ENCODE data around the gene PDE4B.

DNA sequence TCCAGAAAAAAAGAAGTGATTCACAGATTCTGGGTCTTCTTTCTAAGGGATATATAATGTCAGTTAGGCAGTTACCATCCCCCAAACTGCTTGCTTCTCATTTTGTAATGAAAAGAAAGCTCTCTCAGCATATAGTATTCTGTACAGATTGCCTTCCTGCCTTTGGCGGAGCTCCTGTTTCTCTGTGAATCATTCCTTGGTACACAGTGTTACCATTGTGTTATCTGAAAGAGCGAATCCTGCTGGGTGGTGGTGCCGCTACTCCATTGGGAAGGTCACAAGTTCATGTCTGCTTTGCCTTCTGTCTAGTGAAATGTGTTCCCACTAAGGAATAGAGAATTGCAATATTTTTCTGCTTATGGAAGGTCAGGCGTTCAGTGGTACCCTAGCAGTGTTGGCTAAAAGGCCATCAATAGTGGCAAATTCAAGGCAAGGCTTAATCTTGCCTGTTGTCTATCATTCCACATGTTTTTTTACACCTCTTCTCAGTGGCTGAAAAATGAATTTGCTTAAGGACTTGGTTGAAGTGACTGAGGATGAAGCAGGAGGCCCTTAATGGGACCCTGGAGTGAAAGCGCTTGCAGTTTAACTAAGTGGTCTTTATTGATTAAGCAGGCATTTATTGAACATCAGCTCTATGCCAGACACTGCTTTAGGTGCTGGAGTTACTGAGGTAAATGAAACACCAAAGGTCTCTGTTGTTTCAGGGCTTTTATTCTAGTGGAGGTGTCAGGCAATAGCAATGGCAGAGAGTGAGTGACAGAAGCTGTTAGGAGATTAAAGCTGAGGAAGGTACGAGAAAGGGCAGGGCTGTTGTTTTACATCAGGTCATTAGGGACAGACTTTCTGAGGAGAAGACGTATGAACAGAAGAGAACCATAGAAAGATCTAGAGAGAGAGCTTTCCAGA, 186.7 kb downstream of the PDE4B start:
- TF ChIP-seq POLR2A (IDR thresholded peaks at IDR 0.05), result no peak
- TF ChIP-seq, protein P1, sequence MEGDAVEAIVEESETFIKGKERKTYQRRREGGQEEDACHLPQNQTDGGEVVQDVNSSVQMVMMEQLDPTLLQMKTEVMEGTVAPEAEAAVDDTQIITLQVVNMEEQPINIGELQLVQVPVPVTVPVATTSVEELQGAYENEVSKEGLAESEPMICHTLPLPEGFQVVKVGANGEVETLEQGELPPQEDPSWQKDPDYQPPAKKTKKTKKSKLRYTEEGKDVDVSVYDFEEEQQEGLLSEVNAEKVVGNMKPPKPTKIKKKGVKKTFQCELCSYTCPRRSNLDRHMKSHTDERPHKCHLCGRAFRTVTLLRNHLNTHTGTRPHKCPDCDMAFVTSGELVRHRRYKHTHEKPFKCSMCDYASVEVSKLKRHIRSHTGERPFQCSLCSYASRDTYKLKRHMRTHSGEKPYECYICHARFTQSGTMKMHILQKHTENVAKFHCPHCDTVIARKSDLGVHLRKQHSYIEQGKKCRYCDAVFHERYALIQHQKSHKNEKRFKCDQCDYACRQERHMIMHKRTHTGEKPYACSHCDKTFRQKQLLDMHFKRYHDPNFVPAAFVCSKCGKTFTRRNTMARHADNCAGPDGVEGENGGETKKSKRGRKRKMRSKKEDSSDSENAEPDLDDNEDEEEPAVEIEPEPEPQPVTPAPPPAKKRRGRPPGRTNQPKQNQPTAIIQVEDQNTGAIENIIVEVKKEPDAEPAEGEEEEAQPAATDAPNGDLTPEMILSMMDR (IDR thresholded peaks at IDR 0.05), result no peak
